GM21390 (cell line): ENCODE data around the gene SLC6A12.

Experiments
- ATAC-seq: cut with Tn5 transposase; IDR thresholded peaks from one replicate; pipeline ENCODE4 v1.9.1; 2021; ENCODE audit not compliant: unreplicated experiment

The SLC6A12 gene

DNA sequence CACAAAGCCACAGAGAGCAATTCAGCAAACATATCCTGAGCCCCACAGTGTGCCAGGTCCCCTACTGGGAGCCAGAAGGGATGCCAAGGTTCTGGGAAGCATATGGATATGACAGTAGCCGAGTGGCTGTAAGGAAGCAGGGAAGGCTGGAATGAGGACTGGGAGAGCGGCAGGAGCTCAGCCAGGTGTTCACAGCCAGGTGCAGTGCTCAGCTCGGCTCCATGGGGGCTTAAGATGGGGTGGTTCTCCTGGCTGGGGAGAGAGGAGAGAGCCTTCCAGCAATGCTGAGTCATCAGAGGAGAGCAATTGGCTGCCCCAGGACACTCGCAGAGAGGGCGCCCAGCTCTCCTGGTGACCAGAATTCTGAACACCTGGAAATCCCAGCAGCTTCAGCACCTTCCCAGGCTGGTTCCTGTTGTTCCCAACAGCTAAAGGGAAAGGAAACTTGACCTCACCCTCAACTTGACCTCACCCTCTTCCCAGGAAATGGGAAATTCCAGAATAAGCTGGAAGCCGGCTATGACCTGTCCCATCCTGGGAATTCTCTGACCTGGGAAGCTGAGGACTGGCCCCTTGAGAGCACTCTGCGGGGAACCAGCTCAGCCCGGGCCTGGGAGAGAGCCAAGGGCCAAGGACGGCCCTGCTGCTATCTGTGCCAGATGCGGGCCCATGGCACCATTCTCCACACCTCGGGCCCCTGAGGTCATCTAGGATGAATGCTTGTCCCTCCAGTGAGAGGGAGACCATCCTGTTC is 34.6 kb downstream of the SLC6A12 start:
- ATAC-seq = no peak

DNA sequence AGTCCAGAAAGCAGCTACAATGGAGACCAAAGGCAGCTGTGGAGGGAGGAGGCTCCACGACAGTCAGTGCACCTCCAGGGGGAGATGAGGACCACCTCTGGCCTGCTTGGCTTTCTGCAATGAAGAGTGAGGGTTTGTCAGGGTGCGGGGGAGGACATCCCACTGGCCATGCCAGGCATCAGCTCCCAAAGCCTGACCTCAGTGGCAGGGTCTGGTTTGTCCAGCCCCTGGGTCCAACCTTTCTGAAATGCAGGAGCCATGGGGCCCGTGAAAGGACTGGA is 35.2 kb downstream of the SLC6A12 start:
- no peak for ATAC-seq

DNA sequence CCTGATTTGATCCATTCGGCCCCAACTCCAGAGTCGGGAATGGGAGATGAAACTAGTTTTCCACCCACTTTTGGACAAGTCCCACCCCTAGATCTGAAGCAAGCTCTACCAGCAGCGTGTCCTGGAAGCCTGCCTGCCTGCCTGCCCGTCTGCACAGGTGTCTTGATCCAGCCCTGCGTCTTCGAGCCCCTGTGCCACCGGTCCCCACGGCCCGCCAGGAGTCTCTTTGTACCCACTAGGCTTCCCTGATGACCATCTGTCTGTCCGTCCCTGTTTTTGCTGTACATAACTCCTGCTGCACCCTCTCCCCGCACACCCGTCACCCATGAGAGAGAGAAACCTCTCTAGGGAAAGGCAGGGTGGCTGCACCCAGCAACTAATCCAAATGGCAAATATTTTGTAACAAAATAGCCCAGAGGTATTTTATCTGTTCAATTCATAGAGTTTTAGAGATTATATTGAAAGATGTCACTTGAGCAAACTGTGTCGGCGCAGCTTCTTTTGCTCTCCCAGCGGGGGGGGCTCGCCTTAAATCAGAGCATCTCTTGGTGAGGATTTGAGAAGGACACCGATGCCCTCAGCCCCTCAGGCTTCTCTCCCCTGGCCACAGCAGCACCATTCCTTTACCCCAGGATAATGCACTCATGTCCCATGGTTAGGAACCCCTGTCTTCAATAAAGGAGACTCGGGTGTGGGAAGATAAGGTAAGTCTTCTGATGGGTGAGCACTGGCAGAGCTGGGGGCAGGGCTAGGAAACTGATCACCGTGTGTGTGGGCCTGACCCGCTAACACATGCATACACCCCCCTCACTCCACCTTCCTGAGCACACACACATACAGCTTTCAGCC is 35.8 kb downstream of the SLC6A12 start:
- ATAC-seq = no peak

DNA sequence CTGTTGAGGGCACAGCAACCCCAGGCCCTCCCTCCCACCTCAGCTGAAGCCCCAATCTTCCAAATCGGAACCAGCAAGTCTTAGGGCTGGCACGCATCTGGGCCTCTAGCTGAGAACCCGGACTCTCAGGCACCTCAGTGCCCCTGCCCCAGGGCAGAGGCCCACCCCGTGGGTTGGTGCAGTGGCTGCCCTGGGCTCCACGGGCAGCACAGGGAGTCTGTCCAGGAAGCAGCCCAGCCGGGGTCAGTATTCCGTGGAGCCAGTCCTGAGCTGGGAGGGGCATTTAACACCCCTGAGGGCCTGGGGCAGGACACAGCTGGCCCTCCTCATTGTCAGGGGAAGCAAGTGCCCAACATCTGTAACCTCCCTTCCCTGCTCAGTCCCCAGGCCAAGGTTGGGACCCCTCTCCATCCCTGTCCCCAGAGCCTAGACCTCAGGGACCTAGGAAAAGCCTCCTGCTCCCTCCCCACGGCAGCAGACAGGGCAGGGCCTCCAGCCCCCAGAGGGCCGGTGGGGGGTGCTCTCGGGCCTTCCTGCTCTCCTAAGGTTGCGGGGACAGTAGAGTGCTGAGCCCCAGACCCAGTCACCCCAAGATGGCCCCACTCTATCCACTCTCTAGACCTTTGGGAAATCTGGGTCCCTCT is 36.5 kb downstream of the SLC6A12 start:
- no peak for ATAC-seq

DNA sequence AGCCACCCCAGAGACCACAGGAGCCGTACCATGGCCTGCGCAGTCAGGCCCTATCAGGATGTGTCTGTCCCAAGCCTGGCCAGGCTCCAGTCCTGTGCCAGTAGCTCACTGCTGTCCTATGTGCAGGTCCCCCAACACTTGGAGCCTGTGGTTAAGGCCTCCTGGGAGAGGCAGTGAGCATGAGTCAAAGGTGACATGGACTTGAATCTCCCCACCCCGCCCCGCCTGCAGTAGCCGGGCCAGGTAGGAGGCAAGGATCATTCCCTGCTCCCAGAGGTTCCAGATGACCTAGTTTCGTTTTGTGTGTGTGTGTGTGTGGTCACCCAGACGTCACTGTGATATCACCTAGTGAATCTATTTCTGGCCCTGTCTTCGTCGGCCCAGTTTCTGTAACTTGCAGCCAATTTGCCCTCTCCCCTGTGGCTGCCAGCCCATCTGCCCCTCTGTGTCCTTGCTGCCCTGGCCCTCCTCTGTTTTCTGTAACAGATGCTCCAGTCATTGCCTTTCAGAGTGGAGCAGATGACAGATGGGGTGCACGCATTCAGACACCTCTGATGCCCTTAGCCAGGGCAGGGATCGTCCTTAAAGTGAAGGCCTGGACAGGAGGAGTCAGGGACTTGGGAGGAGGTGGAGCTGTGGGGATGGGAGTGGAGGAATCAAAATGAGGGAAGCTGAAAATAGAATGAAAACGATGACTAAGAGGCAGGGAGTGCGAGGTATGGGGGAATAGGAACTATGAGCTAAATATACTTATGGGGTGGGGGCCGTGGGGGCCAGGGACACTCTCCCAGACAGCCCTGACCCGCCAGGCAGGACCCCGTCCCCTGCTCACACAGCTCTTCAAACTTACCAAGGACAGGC is 37.4 kb downstream of the SLC6A12 start:
- ATAC-seq = no peak

DNA sequence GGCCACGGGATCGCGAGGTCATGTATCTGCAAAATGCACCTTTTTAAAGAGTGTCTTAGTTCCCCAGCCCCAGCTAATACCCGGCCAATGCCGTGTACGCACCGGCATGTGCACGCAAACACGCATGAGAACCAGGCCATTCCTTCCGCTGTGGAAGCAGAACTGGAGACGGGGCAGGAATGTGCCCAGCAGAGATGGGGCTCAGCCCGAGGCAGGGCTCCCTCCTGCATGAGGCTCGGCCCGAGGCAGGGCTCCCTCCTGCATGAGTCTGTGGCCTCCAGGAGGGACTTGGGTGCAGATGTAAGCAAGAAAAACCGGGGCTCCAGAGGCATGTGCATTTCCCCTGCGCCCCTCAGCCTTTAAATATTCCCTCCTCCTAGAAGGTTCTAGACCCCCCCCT is 38.2 kb downstream of the SLC6A12 start:
- ATAC-seq = no peak

DNA sequence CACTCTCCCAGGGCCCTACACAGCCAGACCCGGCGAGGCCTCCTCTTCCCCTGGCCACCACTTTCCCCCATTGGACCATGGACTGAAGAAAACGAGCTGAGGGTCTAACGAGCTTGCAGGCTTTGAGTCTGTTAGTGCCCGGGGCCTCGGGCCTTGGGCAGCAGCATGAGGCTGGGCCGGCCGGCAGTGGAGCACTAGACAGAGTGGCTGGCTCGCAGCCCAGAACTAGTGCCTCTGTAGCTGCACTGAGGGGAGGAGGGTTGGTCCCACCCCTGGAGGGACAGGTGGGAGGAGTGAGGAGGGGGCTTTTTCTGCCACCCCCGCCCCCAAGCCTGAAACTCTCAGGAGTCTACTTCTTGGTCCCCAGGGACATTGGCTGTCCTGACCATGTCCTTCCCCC is 38.7 kb downstream of the SLC6A12 start:
- no peak for ATAC-seq

DNA sequence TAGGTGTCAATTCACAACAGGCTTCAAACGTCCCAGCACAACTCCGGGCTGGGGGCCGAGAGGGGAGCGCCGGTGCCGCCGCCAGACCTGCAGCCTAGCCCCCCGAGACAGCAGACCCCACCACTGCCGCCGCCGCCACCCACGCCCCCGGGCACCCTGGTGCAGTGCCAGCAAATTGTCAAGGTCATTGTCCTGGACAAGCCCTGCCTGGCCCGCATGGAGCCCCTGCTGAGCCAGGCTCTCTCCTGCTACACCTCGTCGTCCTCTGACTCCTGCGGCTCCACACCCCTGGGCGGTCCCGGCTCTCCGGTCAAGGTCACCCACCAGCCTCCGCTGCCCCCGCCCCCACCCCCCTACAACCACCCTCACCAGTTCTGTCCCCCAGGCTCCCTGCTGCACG is 39.4 kb downstream of the SLC6A12 start:
- ATAC-seq = no peak

DNA sequence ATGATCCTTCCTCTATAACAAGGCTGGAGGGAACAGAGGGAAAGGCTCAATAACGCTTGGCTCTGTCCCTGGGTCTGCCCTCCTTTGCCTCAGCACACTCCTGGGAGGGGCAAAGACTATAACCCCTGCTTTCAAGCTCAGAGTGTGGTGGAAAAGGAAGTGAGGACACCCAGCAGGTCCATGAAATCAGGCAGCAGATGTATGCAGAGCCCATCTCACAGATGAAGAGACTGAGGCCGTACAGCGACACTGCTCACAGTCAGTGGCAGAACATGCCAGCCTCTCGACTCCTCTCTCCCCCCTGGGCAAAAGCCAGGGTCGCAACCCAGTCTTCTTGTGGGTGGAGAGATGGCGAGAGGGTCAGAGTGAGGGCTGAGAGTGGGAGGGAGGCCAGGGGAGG is 39.8 kb downstream of the SLC6A12 start:
- no peak for ATAC-seq

DNA sequence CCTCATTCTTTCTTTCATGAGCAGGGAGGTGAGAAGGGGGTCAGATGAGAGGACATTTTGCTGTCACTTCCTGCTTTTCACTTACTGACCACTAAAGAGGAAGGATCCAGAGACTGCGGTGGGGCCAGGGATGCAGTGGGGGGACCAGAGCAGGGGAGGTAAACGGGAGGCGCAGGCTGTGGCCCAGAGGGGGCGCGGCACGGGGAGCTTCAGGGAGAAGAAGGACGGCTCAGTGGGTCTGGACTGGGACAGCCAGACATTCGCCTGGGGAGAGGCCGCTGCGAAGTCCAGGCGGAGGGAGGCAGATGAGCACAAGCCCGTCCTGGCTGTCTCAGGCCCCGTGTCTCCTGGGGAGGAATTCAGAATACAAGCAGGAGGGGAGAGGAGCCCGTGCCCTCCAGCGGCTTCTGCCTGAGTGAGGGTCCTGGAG is 41.2 kb downstream of the SLC6A12 start:
- ATAC-seq = no peak

DNA sequence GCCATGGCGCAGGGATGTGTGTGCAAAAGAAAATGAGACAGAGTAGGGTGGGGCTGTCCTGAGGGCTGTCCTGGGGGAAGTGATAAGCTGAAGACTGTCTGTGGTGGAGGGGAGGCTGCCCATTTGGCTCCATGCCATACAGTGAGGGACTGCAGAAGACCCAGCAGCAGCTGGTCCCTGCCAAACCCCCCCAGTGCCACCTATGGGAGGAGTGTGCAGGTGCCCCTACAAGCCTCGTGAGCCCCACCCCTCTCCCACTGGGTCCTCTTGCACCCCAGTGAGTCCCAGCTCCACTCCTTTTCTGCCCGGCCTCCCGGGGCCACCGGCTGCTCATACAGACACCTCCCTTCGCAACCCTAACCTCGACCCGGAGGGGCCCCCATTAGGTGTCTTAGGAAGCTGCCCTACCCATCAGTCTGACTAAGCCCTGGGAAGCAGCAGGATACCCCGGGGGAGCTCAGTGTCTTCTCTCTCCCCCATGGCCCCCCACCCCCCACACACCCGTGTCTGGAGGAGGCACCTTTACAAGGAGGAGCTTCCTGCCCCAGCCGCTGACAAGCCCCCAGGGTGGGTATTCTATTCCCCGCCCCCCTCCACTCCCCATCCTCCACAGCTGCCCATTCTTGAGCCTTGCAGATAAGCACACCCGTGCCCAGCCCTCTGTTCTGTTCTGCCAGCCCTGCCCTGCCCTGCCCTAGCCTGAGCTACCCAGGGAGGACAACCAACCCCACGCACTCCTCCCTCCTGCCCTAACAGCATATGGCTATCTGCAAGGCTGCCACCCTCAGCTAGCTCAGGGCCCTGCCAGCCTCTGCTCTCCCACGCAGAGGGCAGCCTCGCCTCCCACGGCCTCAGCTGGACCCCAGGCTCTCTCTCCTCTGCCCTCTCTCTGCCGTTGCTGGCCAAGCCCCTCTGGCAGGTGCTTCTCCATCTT is 41.9 kb downstream of the SLC6A12 start:
- no peak for ATAC-seq

DNA sequence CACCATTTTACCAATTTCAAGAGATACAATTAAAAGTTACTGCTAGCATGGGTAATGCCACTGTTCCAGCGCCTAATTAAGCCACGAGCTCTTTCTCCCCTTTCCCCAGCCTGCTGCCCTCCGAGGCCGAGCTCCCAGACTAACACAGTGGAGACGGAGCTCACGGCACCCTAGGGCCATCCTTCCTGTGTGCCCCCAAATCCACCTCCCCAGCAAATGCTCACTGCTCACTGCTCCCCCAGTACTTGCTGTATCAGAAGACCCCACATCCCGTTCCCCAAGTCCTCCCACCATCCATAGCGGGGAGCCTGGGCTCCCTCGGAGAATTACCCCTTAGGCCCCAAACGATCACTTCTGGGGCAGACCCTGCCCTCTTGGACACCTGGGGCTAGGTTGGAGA is 42.7 kb downstream of the SLC6A12 start:
- no peak for ATAC-seq

DNA sequence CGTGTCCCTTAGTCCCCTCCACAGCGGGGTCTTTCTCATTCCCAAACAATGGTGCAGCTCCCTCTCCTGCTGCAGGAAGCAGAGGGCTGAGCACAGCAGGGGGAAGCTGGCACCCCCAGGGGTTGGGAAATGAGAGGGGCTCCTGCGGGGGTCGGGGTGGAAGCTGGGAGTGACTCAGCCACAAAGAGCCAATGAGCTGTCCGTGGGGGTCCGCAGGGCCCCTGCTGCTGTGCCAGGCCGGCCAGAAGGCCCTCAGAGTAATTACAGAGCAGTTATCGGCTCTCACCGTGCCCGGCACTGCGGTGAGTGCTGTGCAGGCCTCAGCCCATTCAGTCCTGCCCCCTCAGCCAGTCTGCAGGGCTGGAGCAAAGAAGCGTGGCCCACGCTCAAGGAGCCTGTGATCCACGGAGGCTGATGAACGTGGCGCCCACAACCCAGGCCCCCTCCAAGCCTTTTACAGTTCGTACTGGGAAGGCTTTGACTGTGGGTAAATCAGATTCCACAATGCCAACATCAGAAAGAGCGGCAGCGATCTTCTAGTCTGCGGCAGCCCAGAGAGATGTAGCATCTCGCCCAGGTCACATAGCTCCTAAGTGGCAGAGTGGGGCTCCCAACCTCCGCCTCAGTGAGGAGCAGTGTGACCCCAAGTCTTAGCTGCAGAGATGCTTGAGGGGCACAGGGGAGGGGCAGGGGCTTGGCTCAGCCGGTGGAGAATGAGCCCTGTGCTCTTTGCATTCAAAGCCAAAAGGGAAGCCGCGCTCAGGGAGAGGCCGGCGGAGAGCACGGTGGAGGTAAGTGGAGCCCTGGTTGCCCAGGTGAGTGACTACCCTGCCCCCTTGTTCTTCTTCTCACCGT is 43.4 kb downstream of the SLC6A12 start:
- no peak for ATAC-seq

DNA sequence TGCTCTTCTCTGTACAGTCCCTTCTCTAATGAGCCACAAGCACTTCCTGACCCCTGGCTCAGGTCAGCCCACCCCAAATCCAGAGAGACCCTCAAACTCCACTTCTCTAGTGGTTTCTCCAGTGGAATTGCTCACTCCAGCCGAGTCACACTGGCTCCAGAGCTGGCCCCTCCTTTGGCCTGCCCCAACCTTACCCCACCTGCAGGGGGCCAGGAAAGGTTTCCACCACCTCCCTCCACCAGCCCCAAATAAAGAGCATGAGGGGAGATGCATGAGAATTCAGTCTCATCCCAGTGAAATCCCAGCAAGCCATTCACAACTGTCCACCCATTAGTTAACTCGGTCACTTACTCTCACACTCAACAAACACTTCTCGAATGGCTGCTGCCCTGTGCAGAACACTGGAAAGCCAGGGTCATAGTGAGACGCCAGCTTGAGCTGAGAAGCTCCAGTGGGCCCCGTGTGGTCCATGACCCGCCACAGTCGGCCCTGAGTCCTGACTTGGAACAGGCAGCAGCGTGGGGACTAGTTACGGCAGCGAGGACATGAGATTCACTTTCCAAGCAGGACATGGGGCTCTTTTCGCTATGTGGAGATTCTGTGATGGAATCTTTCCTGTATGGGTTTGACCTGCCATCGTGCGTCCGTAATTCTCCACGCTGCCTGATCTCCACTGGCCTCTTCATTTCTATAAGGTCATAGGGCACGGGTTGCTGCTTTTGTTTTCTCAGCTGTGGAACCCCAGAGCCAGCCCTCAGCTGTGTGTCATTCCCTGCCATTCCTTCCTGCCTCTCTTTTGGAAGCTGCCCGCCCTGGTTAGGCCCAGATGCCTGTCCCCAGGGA is 44.2 kb downstream of the SLC6A12 start:
- no peak for ATAC-seq

DNA sequence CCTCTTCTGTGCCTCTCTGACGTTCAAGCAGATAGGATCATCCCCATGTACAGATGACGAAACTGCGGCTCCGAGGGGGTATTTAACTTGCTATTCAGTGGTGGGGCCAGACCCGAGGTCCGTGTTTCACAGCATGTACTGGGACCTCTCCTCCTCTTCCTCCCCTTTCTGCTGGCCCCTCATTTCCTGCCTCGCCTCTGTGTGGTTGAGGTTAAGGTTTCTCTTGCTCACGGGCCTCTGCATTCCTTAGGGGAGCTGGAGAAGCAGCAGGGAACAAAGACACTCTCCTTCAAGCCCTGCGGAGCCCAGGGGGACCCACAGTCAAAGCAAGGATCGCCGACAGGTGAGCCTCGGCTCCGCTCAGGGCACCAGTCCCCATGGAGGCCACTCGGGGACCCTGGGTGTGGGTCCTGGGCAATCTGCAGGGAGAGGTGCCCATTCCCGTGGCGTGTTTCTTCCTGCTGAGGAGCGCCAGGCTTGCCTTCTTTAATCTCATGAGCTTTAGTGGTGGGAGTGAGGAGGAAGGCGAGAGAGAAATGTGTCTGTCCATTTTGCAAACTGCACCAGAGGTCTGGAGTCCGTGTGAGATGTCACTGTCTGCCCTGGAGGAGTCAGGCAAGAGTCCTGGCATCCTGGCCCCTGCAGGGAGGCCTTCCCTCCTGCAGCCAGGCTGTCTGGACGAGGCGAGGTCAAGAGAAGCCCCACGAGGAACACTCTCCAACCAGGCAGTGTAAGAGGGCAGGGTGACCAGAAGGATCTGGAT is 45.0 kb downstream of the SLC6A12 start:
- ATAC-seq = no peak

DNA sequence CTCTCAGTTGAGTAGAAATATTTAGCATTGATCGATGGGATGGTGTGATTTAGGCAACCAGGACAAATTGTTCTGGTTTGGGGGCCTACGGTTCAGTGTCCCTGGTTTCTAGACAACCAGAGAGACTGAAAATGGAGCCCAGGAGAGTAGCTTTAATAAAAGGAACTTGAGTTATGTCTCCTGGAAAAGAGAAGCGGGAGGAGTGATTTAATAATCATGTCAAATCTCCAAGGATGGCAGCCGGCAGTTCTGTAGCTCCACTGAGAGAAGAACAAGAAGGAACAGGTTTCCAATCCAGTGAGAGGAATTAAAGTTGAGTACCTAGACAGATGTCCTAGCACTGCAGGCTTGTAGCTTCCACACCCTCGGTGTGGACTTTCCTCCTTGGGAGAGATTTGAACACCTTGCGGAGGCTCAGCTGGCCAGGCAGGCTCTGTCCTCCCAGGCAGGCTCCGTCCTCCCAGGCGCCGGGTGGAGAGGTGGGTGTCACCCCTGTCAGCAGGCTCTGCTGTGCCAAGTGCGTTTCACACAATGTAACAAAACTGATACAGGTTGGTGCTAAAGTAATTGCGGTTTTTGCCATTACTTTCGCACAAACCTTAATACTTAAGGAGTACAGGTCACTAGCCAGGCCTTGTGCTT is 45.9 kb downstream of the SLC6A12 start:
- ATAC-seq = no peak

DNA sequence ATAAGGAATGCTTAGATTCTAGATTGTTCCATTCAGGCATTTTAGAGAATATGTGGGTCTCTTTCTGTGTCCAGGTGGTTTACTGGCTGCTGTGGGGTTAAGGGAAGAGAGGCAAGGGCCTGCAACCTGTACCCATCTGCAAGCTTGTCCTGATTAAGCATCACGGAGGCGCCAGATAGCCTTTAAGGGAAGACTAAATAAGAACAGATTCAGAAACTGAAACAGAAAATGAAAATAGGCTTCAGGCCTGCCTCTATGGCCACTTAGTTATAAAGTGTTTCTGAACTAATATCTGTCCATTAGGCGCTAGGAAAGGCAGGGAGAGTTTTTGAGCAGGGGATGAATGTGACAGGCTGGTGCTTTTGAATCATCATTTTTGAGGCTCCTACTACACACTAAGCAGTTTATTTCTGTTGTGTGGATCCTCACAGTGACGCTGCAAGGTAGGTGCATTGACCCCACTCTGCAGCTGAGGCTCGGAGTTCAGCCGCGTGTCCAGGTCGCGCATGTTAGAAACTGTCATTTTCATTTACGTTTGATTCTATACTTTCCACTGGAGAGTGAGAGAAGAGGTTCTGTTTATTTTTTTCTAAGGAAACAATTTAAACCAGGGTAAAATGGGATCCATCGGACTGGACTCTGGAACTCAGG is 47.4 kb downstream of the SLC6A12 start:
- no peak for ATAC-seq
